GM12801 (cell line): ENCODE measurements around the gene LRRC4B.

Experiments used
- TF ChIP-seq, protein P1 (sequence below): IDR thresholded peaks from one replicate; pipeline ENCODE4 v1.5.1; 2011; ENCODE audit warnings: control low read depth; ENCODE audit not compliant: insufficient read length; ENCODE audit errors: extremely low read depth

LRRC4B gene

DNA sequence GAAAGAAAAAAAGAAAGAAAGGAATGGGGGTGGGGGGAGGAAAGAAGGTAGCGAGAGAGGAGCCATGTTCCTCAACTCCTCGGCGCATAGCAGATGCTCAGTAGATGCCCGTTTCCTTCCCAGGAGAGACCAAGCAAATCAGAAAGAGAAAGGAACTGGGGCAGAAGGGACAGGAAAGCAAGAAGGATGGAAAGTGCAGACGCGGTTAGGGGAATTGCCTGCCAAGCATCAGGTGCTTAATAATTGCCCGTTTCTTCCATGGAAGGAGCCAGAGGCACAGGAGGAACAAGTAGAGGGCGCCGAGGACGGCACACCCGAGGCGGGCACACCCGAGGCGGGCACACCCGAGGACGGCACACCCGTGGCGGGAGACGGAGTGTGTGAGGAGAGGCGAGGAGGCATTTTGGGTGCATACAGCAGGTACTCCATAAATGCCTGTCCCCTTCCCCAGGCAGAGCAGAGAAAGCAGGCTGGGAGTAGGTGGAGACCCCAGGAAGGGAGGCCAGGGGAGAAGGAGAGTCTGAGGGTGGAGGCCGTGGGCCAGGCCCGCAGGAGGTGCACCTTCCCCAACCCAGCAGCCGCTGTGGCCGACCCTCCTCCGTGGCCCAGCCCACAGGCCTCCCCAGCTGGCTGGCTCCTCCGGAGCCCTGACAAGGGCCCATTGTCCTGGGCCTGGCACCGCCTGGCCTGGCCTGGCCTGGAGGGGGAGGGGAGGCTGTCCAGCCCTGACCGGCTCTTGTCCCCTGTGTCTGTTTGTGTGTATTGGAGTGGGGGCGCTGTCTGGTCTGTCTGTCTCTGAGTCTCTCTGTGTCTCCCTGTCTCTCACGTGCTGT lies 71.8 kb downstream of the LRRC4B start:
- TF ChIP-seq, protein P1, sequence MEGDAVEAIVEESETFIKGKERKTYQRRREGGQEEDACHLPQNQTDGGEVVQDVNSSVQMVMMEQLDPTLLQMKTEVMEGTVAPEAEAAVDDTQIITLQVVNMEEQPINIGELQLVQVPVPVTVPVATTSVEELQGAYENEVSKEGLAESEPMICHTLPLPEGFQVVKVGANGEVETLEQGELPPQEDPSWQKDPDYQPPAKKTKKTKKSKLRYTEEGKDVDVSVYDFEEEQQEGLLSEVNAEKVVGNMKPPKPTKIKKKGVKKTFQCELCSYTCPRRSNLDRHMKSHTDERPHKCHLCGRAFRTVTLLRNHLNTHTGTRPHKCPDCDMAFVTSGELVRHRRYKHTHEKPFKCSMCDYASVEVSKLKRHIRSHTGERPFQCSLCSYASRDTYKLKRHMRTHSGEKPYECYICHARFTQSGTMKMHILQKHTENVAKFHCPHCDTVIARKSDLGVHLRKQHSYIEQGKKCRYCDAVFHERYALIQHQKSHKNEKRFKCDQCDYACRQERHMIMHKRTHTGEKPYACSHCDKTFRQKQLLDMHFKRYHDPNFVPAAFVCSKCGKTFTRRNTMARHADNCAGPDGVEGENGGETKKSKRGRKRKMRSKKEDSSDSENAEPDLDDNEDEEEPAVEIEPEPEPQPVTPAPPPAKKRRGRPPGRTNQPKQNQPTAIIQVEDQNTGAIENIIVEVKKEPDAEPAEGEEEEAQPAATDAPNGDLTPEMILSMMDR, result no peak

DNA sequence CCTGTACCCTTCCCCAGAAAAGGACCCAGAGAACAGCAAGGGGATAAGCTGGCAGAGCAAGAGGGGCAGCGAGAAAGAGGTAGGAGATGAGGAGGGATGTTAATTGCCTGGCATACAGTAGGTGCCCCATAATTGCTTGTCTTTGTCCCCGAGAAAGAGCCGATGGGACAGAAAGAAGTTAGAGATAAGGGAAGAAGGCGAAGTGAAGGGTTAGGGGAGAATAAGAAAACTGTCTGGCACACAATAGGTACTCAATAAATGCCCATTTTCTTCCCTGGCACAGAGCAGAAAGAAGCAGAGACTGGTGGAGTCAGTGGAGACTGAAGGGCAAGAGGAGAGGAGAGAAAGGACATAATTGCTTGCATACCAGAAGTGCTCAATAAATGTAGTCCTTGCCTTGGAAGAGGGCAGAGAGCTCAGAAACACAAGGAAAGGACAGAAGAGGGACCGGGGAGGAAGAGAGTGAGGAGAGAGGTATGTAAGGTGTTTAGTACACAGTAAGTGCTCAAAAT lies 73.2 kb downstream of the LRRC4B start:
- TF ChIP-seq, protein P1, result no peak

DNA sequence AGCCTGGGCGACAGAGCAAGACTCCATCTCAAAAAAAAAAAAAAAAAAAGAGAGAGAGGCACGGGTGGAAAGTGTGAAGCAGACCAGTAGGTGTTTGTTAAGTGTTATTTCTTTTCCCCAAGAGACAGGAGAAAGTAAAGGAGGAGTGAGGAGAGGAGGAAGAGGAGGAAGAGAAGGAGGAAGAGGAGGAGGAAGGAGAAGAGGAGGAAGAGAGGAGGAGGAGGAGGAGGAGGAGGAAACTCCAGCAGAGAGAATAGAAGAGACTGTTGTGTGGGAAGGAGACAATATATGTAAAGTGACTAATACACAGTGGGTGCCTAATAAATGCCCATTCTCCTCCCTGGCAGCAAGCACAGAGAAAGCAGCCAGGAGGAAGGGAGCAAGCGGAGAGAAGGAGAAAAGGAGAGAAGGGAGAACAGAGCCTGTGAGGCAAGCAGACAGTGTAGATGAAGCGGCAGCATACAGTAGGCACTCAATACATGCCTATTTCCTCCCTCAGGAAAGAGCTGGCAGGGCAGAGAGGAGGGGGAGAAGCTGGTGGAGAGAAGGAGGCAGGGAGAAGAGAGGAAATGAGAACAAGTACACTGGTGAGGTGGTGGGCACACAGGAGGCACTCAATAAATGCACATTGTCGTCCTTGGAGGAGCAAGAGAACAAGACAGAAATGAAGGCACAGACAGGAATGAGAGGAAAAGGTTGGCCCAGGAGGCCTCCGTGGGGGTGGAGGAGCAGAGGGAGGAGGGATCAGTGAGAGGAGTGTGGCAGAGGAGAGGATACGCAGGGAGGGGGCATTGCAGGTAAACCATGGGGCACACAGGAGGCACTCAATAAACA lies 73.8 kb downstream of the LRRC4B start:
- TF ChIP-seq, protein P1, result no peak

DNA sequence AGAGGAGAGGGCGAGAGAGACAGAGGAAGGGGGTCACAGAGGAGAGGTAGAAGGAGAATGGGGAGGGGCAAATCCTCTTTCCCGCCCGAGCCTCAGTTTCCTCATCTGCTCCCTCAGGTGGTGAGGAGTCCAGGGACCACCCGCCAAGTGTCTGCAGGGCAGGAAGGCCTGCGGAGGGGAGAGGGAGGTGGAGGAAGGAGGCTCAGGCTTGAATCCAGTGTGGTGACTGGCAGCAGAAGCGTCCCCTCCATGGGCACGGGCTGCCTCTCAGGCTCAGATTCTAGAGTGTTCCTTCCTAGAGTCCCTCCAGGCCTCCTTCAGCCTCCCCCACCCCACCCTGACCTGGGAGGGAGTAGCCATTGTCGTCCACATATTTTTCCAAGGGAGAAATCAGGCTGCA lies 75.1 kb downstream of the LRRC4B start:
- TF ChIP-seq, protein P1, result no peak

DNA sequence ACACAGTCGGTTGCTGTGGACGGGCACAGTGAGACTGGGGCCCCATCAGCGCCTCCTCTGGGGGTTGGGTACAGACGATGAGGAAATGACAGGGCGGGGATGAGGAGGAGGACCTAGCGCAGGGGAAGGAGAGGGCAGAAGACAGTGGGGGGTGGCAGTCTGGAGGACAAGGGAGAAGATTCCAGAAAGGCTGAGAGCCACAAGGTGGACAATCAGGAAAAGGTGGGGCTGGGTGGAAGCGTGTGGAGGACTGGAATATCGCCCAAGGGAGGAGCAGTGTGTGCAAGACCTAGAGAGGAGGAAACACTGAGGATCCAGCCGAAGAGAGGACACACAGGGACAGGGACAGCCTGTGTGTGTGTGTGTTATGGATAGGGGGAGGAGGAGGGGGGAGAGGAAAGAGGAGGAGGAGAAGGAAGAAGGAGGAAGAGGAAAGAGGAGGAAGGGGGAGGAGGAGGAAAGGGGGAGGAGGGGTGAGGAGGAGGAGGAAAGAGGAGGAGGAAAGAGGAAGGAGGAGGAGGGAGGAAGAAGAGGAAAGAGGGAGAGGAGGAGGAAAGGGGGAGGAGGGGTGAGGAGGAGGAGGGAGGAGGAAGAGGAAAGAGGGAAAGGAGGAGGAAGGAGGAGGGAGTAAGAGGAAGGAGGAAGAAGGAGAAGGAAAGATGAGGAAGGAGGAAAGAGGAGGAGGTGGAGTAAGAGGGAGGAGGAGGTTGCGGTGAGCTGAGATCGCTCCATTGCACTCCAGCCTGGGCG lies 75.8 kb downstream of the LRRC4B start:
- TF ChIP-seq, protein P1, result no peak

DNA sequence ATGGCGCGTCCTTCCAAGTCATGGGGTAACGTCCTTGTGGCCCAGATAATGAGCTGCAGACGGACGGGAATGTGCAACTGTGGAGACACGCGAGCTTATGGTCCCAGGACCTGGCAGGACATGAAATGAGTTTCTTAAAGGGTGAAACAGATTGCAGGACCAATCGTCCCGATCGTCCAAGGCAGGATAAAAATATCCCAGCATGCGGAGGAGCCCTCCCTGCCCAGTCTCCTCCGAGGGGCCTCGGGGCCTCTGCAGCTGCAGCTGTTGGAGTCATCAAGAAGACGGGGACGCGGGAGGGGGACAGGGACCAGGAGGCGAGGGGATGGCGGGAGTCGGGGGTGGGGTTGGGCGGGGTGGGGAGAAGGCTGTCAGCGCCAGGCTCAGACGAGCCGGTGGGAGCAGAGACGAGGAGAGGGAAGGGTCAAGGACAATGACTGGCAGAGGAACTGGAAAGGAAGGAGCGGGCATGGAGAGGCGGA lies 77.2 kb downstream of the LRRC4B start:
- TF ChIP-seq, protein P1, result no peak
